Neutrophil (primary cell): ENCODE results near the gene NOL8.

Experiments
- H3K27ac ChIP-seq: fragments of 200-600 bp; sonication (generic); 2 replicates; pipeline ENCODE4 v1.5.1; 2016; ENCODE audit warnings: mild to moderate bottlenecking, moderate library complexity
- H3K27me3 ChIP-seq: fragments of 200-600 bp; sonication (generic); 2 replicates; pipeline ENCODE4 v1.6.0; 2016; ENCODE audit warnings: mild to moderate bottlenecking
- H3K36me3 ChIP-seq: fragments of 200-600 bp; sonication (generic); 2 replicates; pipeline ENCODE4 v1.5.1; 2017
- H3K4me1 ChIP-seq, 2 experiments: fragments of 200-600 bp in 1 of 2; sonication (generic) in 1 of 2; 1 replicate in 1 of 2; 2 replicates in 1 of 2; pipeline versions ENCODE4 v1.5.1 to v1.6.1; 2013 to 2016; ENCODE audit warnings: low read depth in 1 of 2, low read length in 1 of 2, mild to moderate bottlenecking in 1 of 2, moderate library complexity in 1 of 2; ENCODE audit not compliant: control insufficient read depth in 1 of 2, insufficient read depth in 1 of 2
- H3K4me3 ChIP-seq, 2 experiments: fragments of 200-600 bp in 1 of 2; sonication (generic) in 1 of 2; 1 replicate in 1 of 2; 2 replicates in 1 of 2; pipeline ENCODE4 v1.5.1; 2013 to 2016; ENCODE audit warnings: low read depth in 1 of 2, low read length in 1 of 2, mild to moderate bottlenecking in 1 of 2, moderate library complexity in 1 of 2
- H3K9me3 ChIP-seq: fragments of 200-600 bp; sonication (generic); 2 replicates; pipeline ENCODE4 v1.5.1; 2016
- CTCF ChIP-seq: fragments of 200-600 bp; sonication (generic); IDR thresholded peaks from 2 replicates; pipeline ENCODE4 v1.5.1; 2016; ENCODE audit warnings: antibody characterized with exemption

The NOL8 gene

GRCh38 chr9:92293452-92294296 lies 31.5 kb downstream of the NOL8 start, which contains the start of gene IARS1:
Gene IARS1, minus strand, starts transcription at chr9:92293697. Its CDS starts 4,278 bp downstream, at chr9:92289419.
- H3K4me1 ChIP-seq, result peaks cover 17 to 21% of the 10 kb centered on the region in 2 experiments
- peak within 1 kb of the TSS; percentile 57 for H3K27ac ChIP-seq
- H3K27me3 ChIP-seq, result no peaks in the 10 kb centered on the region
- peak within 1 kb of the TSS; percentile 69 for H3K4me3 ChIP-seq
- TF ChIP-seq CTCF, result peak; percentile 35
- no peaks in the 10 kb centered on the region for H3K9me3 ChIP-seq
- H3K36me3 ChIP-seq, result peaks cover 9% of the 10 kb centered on the region

GRCh38 chr9:92293075-92293354 lies 32.1 kb downstream of the NOL8 start:
- Histone ChIP-seq H3K27me3 (no peaks in the 10 kb centered on the region), H3K4me1 (peaks cover 17 to 21% of the 10 kb centered on the region in 2 experiments), H3K4me3 (peak overlapping the region; percentile 69), H3K9me3 (no peaks in the 10 kb centered on the region), H3K27ac (peak overlapping the region; percentile 8), H3K36me3 (peaks cover 2% of the 10 kb centered on the region)
- TF ChIP-seq CTCF, result no peak

- H3K4me1 ChIP-seq, result peaks cover 17 to 21% of the 10 kb centered on the region in 2 experiments
- H3K36me3 ChIP-seq, result no peaks in the 10 kb centered on the region
- H3K9me3 ChIP-seq, result no peaks in the 10 kb centered on the region
- TF ChIP-seq CTCF, result no peak
- peak overlapping the region; percentile 8 for H3K27ac ChIP-seq
- H3K27me3 ChIP-seq, result no peaks in the 10 kb centered on the region
- H3K4me3 ChIP-seq, result no peak overlapping the region
These were observed 32.6 kb downstream of the NOL8 start for GRCh38 chr9:92292338-92293074.

GRCh38 chr9:92291577-92291976 lies 33.6 kb downstream of the NOL8 start:
- no peak overlapping the region for H3K27ac ChIP-seq
- H3K4me3 ChIP-seq, result no peak overlapping the region
- TF ChIP-seq CTCF, result no peak
- H3K27me3 ChIP-seq, result no peaks in the 10 kb centered on the region
- H3K4me1 ChIP-seq, result peaks cover 17 to 21% of the 10 kb centered on the region in 2 experiments
- no peaks in the 10 kb centered on the region for H3K9me3 ChIP-seq
- H3K36me3 ChIP-seq, result no peaks in the 10 kb centered on the region

GRCh38 chr9:92290785-92291429 lies 34.2 kb downstream of the NOL8 start:
- H3K27ac ChIP-seq, result no peak overlapping the region
- H3K27me3 ChIP-seq, result no peaks in the 10 kb centered on the region
- H3K9me3 ChIP-seq, result no peaks in the 10 kb centered on the region
- peaks cover 17 to 21% of the 10 kb centered on the region in 2 experiments for H3K4me1 ChIP-seq
- no peak overlapping the region for H3K4me3 ChIP-seq
- peaks cover 6% of the 10 kb centered on the region for H3K36me3 ChIP-seq
- TF ChIP-seq CTCF, result no peak
